A549 (cell line): ENCODE data around the gene PYGM. TPM values are rescaled to one million over a fixed set of nuclear protein-coding genes. Genes with fewer than 3 reads are reported as not detected.

Experiments
- ATAC-seq, 2 experiments: fragments of 200-7000 bp in 1 of 2; fragments of >200 bp in 1 of 2; cut with Nextera tagmentation in 1 of 2; cut with Tn5 transposase in 1 of 2; 3 replicates each; pipeline versions ENCODE4 v1.8.0 to v1.9.1; 2018 to 2020; ENCODE audit warnings: mild to moderate bottlenecking in 1 of 2, moderate library complexity in 1 of 2
- CTCF ChIA-PET: fragments of 300-600 bp; sonication (Branson Sonifier 250); formaldehyde crosslinking; extraction: SDS; loops from one replicate; lab custom pipeline; 2021; ENCODE audit warnings: antibody characterized with exemption, inconsistent platforms; lab: Yijun Ruan, JAX
- POLR2A ChIA-PET: fragments of 350-600 bp; formaldehyde crosslinking; extraction: SDS; loops from one replicate; lab custom pipeline; 2021; ENCODE audit warnings: antibody characterized with exemption, inconsistent platforms; lab: Yijun Ruan, JAX
- DNase-seq, 2 experiments: peaks; one replicate each; pipeline versions ENCODE4 v3.0.0 to v3.0.0-alpha.2; 2011 to 2016; ENCODE audit warnings: low read depth in 1 of 2, low spot score in 1 of 2
- FAIRE-seq: peaks from 2 replicates; lab custom pipeline; 2011; peaks lifted over from hg19 to GRCh38; lab: Jason Lieb, UNC
- H3K27ac ChIP-seq, 2 experiments: fragments of >200 bp; sonication (Bioruptor Twin); formaldehyde crosslinking; 3 replicates each; pipeline ENCODE4 v1.5.1; 2016 to 2017
- H3K4me1 ChIP-seq: fragments of >200 bp; sonication (Bioruptor Twin); formaldehyde crosslinking; 3 replicates; pipeline ENCODE4 v1.6.1; 2016
- H3K4me2 ChIP-seq: fragments of >200 bp; sonication (Bioruptor Twin); formaldehyde crosslinking; 3 replicates; pipeline ENCODE4 v1.6.1; 2016
- H3K4me3 ChIP-seq: fragments of >200 bp; sonication (Bioruptor Twin); formaldehyde crosslinking; 3 replicates; pipeline ENCODE4 v1.5.1; 2016
- H3K9me3 ChIP-seq: fragments of >200 bp; sonication (Bioruptor Twin); formaldehyde crosslinking; 3 replicates; pipeline ENCODE4 v1.6.1; 2016
- EHF ChIP-seq: fragments of 250-450 bp; sonication (Bioruptor Pico); IDR thresholded peaks from 2 replicates; pipeline ENCODE4 v1.5.0; 2020; ENCODE audit warnings: mild to moderate bottlenecking
- FOSB ChIP-seq: fragments of 250-450 bp; sonication (Bioruptor Pico); IDR thresholded peaks from 2 replicates; pipeline ENCODE4 v1.5.0; 2020; ENCODE audit warnings: mild to moderate bottlenecking, moderate library complexity
- HDAC2 ChIP-seq: fragments of 200-600 bp; sonication (generic); IDR thresholded peaks from 2 replicates; pipeline ENCODE4 v1.6.1; 2016
- HEYL ChIP-seq: fragments of 250-450 bp; sonication (Bioruptor Pico); IDR thresholded peaks from 2 replicates; pipeline ENCODE4 v1.8.0; 2021; ENCODE audit warnings: mild to moderate bottlenecking, moderate library complexity
- HOXA7 ChIP-seq: fragments of 250-450 bp; sonication (Bioruptor Pico); IDR thresholded peaks from 2 replicates; pipeline ENCODE4 v1.5.0; 2020; ENCODE audit warnings: mild to moderate bottlenecking, moderate library complexity
- HOXB13 ChIP-seq: fragments of 250-450 bp; sonication (Bioruptor Pico); IDR thresholded peaks from 2 replicates; pipeline ENCODE4 v1.5.0; 2020; ENCODE audit warnings: low read depth, mild to moderate bottlenecking, moderate library complexity
- NPAS2 ChIP-seq: fragments of 250-450 bp; sonication (Bioruptor Pico); IDR thresholded peaks from 2 replicates; pipeline ENCODE4 v1.8.0; 2022; ENCODE audit warnings: mild to moderate bottlenecking, moderate library complexity, borderline replicate concordance
- POLR2A ChIP-seq: IDR thresholded peaks from 2 replicates; pipeline ENCODE4 v1.6.1; 2012; ENCODE audit warnings: mild to moderate bottlenecking, low read length
- POLR2AphosphoS2 ChIP-seq: conservative IDR thresholded peaks from 2 replicates; pipeline ENCODE4 v1.6.1; 2012; ENCODE audit warnings: low read length, improper control_type of control experiment, inconsistent platforms
- RAD21 ChIP-seq, 2 experiments: fragments of >200 bp in 1 of 2; sonication (Bioruptor Twin) in 1 of 2; formaldehyde crosslinking in 1 of 2; IDR thresholded peaks in 1 of 2; conservative IDR thresholded peaks in 1 of 2; 2 replicates in 1 of 2; 3 replicates in 1 of 2; pipeline ENCODE4 v1.6.1; 2012 to 2018; ENCODE audit warnings: inconsistent platforms in 1 of 2
- RARB ChIP-seq: fragments of 250-450 bp; sonication (Bioruptor Pico); IDR thresholded peaks from 2 replicates; pipeline ENCODE4 v1.8.0; 2021; ENCODE audit warnings: mild to moderate bottlenecking, moderate library complexity
- TFCP2L1 ChIP-seq: fragments of 250-450 bp; sonication (Bioruptor Pico); IDR thresholded peaks from 2 replicates; pipeline ENCODE4 v1.5.0; 2021; ENCODE audit warnings: mild to moderate bottlenecking
- ZSCAN20 ChIP-seq: fragments of 250-450 bp; sonication (Bioruptor Pico); IDR thresholded peaks from 2 replicates; pipeline ENCODE4 v1.8.0; 2022; ENCODE audit warnings: mild to moderate bottlenecking, moderate library complexity
- WGBS: methylation state at CpG from one replicate; pipeline ENCODE4 v1.1.6; 2017; ENCODE audit errors: missing lambda C conversion rate; 5-methylcytosine and 5-hydroxymethylcytosine counted together
- polyA plus RNA-seq, 4 experiments: library from polyadenylated mRNA; depleted of rRNA in 3 of 4; stranded (reverse); fragments of >200 nt; fragmentation: RNase III in 1 of 4; extraction: RNeasy Plus Mini Kit Qiagen cat#74134 plus additional on column Dnase treatment in 1 of 4; gene quantifications; 2 replicates in 3 of 4; 3 replicates in 1 of 4; pipeline ENCODE4 v1.2.3, GENCODE V29; 2011 to 2017
- TF ChIP-seq, protein P1 (sequence below): fragments of 250-450 bp; sonication (Bioruptor Pico); IDR thresholded peaks from 2 replicates; pipeline ENCODE4 v1.5.0; 2020; ENCODE audit warnings: low read depth, mild to moderate bottlenecking, moderate library complexity
- TF ChIP-seq, protein P2 (sequence below): fragments of 450-650 bp; IDR thresholded peaks from 2 replicates; pipeline ENCODE4 v1.6.1; 2014; ENCODE audit warnings: antibody characterized with exemption
- TF ChIP-seq, protein P3 (sequence below): IDR thresholded peaks from 2 replicates; pipeline ENCODE4 v1.6.1; 2012

The PYGM gene
- polyA plus RNA-seq, 2 of the 4 experiments (the other 2 are of a cell fraction): 0.22 to 0.23 TPM

DNA sequence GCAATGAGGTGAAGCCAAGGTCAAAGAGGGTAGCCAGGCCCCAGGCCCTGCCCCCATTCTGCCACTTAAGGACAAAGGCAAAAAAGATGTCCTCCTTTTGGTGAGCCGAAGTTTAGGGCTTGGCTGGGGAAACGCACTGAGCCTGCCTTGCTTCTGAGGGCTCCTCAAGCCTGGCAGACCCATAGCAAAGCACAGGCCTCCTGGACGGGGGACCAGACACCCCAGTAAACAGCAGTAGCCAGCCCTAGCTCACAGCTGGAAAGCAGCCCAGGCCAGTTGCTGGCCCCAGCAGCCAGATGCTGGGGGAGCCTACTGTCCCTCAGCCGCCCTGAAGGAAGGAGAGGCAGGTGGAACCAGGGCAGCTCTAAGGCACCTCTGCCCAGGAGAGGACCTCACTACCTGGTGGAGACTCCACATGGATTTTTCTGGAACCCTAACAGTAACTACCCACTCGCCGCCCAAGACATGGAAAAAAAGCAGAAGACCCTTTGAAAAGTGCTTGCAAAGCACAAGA lies 3.8 kb upstream of the PYGM start:
- DNase-seq (no peak), ATAC-seq (no peak), FAIRE-seq (no peak)
- Histone ChIP-seq H3K27ac (no peak overlapping the region), H3K4me2 (no peak overlapping the region), H3K4me1 (peaks cover 5% of the 10 kb centered on the region; the same call in 1 of the 3 replicates), H3K9me3 (no peaks in the 10 kb centered on the region), H3K4me3 (no peak overlapping the region)
- no peak for TF ChIP-seq HEYL (CRISPR knock-in tag)
- no peak for TF ChIP-seq TFCP2L1 (CRISPR knock-in tag)
- TF ChIP-seq, protein P1, sequence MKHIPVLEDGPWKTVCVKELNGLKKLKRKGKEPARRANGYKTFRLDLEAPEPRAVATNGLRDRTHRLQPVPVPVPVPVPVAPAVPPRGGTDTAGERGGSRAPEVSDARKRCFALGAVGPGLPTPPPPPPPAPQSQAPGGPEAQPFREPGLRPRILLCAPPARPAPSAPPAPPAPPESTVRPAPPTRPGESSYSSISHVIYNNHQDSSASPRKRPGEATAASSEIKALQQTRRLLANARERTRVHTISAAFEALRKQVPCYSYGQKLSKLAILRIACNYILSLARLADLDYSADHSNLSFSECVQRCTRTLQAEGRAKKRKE: no peak
- no peak for TF ChIP-seq HDAC2
- TF ChIP-seq NPAS2: no peak
- no peak for TF ChIP-seq ZSCAN20
- 88% methylated on average over 6 of the region's 6 CpGs for WGBS
- POLR2A ChIA-PET: interaction anchor here (4.5 kb wide), 1 partner anchor 15 kb away, joined by 32 read pairs; the partner anchor contains the start of gene SF1
- CTCF ChIA-PET: interaction anchor here (0.8 to 7.1 kb wide), 5 partner anchors 9 to 75 kb away, joined by 3 to 73 read pairs (median 7); partner anchors contain the start of genes RASGRP2 and SF1

DNA sequence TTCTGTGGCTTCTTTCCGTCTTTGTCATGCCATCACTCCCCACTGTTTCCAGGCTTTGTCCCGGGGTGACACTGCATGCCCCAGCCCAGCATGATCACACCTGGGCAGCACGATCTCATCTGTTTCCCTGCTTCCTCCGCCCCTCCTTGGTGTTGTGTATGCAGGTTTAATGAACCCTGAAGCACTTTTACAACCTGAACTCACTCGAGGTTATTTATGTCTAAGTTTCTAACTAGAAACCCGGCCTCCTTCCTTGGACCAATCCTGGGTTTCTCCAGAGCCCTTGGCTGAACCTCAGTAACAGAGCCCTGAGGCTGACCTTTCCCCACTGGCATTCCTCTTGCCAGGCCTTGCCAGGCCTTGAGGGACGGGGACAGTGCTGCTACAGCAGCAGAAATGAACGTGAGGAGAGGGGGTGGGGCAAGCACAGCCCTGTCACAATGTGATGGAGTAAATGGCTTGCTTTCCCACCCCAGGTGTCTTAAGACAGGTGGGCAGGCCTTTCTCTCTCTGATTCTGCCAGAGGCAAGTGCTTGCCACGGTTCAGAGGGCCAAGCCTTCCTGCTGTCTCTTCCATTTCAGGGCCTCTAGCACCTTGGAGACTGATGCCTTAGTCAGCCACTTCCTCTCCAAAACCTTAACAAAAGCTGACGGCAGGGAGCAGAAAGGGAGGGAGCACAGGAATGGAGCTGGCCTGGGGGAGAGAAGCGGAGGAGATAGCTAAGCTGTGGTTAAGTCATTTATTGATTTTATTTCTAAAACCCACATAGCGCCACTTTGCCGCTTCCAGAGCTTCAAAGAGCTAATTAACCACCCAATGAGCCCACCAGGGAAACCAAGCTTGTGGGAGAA lies 3.1 kb upstream of the PYGM start:
- DNase-seq (no peak), ATAC-seq (no peak)
- POLR2A ChIA-PET: interaction anchor here (4.5 kb wide), 1 partner anchor 16 kb away, joined by 32 read pairs; the partner anchor contains the start of gene SF1

DNA sequence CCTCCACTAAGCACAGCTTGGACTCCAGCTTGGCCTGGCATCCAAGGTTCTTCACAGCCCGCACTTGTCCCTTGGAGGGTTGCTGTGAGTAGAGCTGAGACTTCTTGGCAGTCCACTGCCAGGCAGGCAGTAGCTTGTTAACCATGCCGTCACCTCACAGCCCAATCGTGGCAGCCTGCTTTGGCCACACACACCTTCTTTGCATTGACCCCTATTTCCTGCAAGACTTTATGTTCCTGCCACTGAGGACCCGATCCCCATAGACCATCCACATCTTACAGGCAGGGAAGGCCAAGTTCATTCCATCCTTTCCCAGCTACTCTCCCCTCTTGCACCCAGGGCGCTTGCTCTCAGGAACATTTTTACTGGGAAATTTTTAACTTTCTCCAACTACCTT lies 2.5 kb upstream of the PYGM start:
- Histone ChIP-seq H3K27ac (no peak overlapping the region), H3K4me2 (no peak overlapping the region), H3K4me3 (no peak overlapping the region), H3K4me1 (peaks cover 5% of the 10 kb centered on the region; the same call in 1 of the 3 replicates), H3K9me3 (no peaks in the 10 kb centered on the region)
- WGBS: 87% methylated on average over 5 of the region's 5 CpGs
- CTCF ChIA-PET: interaction anchor here (0.8 to 13.0 kb wide), 6 partner anchors 8 to 252 kb away, joined by 3 to 104 read pairs (median 14); partner anchors contain the start of genes ARL2, RASGRP2 and SF1
- ATAC-seq: peak in 1 of 2 experiments; percentile 2; a peak in 1 of 6 replicates
- POLR2A ChIA-PET: interaction anchor here (4.5 kb wide), 1 partner anchor 16 kb away, joined by 32 read pairs; the partner anchor contains the start of gene SF1
- no peak for FAIRE-seq
- DNase-seq: no peak
- no peak for TF ChIP-seq RARB
- no peak for TF ChIP-seq POLR2A
- peak; percentile 22; the same call in 1 of the 2 replicates for TF ChIP-seq FOSB
- TF ChIP-seq TFCP2L1 (CRISPR knock-in tag): 0 out of 2 replicates have a peak, but pooled peaks have one; percentile 50
- TF ChIP-seq, protein P2, sequence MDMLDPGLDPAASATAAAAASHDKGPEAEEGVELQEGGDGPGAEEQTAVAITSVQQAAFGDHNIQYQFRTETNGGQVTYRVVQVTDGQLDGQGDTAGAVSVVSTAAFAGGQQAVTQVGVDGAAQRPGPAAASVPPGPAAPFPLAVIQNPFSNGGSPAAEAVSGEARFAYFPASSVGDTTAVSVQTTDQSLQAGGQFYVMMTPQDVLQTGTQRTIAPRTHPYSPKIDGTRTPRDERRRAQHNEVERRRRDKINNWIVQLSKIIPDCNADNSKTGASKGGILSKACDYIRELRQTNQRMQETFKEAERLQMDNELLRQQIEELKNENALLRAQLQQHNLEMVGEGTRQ: no peak
- no peak for TF ChIP-seq RAD21 (conservative IDR thresholded peaks at IDR 0.05 in 1 of 2, IDR thresholded peaks at IDR 0.05 in 1 of 2)
- TF ChIP-seq POLR2AphosphoS2: peak; percentile 92; the same call in 1 of the 2 replicates
- TF ChIP-seq HOXB13 (CRISPR knock-in tag): no peak
- TF ChIP-seq, protein P3, sequence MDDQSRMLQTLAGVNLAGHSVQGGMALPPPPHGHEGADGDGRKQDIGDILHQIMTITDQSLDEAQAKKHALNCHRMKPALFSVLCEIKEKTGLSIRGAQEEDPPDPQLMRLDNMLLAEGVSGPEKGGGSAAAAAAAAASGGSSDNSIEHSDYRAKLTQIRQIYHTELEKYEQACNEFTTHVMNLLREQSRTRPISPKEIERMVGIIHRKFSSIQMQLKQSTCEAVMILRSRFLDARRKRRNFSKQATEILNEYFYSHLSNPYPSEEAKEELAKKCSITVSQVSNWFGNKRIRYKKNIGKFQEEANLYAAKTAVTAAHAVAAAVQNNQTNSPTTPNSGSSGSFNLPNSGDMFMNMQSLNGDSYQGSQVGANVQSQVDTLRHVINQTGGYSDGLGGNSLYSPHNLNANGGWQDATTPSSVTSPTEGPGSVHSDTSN: peak; percentile 41; the same call in 1 of the 2 replicates
- peak; percentile 47; the same call in 1 of the 2 replicates for TF ChIP-seq HOXA7 (CRISPR knock-in tag)

More for the DNA sequence above, 3.1 kb upstream of the PYGM start:
- H3K4me2 ChIP-seq: no peak overlapping the region
- no peak overlapping the region for H3K4me3 ChIP-seq
- peak; percentile 88; the same call in 1 of the 2 replicates for TF ChIP-seq POLR2AphosphoS2
- no peak for TF ChIP-seq EHF
- TF ChIP-seq, all 56 proteins: peak for 1
- WGBS: 78% methylated on average over 13 of the region's 13 CpGs
- no peak overlapping the region for H3K27ac ChIP-seq
- no peaks in the 10 kb centered on the region for H3K9me3 ChIP-seq
- H3K4me1 ChIP-seq: peaks cover 5% of the 10 kb centered on the region; the same call in 1 of the 3 replicates
- FAIRE-seq: no peak
- CTCF ChIA-PET: interaction anchor here (0.8 to 13.0 kb wide), 5 partner anchors 10 to 251 kb away, joined by 3 to 104 read pairs (median 19); partner anchors contain the start of genes ARL2, RASGRP2 and SF1
